ENCODE measurements around the gene TMEM196.
"Not testable (repeated sequence)": the region's sequence is repeated elsewhere in the genome, so short reads cannot be mapped to it uniquely, and the experiment has no call there.

TMEM196 gene

GRCh38 chr7:19705663-19706062 is 67.8 kb downstream of the TMEM196 start:
- no peak for ATAC-seq

GRCh38 chr7:19701471-19701870 is 71.9 kb downstream of the TMEM196 start:
- ATAC-seq, result no peak

GRCh38 chr7:19700936-19701335 is 72.5 kb downstream of the TMEM196 start:
- ATAC-seq, result no peak

- ATAC-seq, result no peak
Observed at GRCh38 chr7:19698331-19698730, 75.1 kb downstream of the TMEM196 start.

DNA sequence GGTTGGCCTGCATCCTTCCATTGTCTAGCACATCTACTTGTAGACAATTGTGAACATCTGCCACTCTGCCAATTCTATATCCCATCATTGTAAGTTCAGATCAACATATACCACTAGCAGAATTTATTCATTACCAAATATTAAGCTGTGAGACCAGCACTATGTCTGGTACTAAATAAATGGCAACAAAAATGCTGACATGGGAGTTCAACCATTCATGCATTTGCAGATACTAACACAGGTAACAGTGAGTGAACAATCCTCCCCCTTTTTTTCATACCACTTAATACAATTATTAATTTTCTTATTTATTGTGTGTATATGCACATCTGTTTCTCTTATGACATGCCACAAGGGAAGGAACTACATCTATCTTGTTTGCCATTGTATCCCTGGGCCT is 76.5 kb downstream of the TMEM196 start:
- ATAC-seq, result no peak

DNA sequence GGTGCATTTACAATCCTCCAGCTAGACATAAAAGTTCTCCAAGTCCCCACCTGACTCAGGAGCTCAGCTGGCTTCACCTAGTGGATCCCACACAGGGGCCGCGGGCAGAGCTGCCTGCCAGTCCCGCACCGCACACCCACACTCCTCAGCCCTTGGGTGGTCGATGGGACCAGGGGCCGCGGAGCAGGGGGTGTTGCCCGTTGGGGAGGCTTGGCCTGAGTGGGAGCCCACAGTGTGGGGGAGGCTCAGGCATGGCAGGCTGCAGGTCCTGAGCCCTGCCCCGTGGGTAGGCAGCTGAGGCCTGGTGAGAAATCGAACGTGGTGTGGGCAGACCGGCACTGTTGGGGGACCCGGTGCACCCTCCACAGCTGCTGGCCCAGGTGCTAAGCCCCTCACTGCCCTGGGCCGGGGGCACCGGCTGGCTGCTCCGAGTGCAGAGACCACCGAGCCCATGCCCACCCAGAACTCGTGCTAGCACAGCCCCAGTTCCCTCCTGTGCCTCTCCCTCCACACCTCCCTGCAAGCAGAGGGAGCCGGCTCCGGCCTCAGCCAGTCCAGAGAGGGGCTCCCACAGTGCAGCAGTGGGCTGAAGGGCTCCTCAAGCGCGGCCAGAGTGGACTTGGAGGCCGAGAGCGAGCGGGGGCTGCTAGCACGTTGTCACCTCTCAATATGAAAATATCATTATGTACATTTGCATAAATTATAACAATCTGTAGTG is 81.1 kb downstream of the TMEM196 start:
- ATAC-seq, result no peak

DNA sequence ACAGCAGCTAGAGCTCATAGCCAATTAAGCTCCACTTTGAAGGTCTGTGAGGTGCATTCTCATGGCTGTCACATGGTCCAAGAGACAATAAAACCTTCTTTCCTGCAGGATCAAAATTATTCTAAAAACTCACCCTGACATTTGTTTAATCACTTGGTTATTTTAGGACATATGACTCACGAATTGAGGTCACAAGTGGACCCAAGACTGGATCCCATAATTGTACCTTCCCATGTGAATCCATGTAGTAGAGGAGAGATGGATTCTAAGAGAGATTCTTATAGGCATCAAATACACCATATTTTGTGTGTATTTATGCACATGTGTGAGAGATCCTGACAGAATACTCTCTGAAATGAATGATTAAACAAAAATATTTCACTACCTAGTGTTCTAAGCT is 82.7 kb downstream of the TMEM196 start:
- ATAC-seq, result no peak

GRCh38 chr7:19689130-19689529 is 84.3 kb downstream of the TMEM196 start:
- ATAC-seq, result not testable (repeated sequence)

- no peak for ATAC-seq
Observed at GRCh38 chr7:19681596-19681995, 91.8 kb downstream of the TMEM196 start.

DNA sequence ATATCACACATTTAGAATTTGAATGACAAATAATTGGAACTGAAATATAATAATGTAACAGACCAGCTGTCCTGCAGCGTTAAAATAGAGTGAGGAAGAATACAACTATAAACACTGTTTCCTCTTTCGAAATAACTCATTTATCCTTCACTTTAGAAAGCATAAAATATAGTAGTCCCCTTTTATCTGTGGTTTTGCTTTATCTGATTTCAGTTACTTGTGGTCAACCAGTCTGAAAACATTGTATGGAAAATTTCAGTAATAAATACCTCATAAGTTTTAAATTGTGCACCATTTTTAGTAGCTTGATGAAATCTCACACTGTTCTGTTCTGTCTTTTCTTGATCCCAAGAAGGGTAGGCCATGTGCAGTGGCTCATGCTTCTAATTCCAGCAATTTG is 96.2 kb downstream of the TMEM196 start:
- no peak for ATAC-seq

- no peak for ATAC-seq
Observed at GRCh38 chr7:19675816-19676215, 97.6 kb downstream of the TMEM196 start.

- no peak for ATAC-seq
Observed at GRCh38 chr7:19674266-19674960, 99.0 kb downstream of the TMEM196 start.

GRCh38 chr7:19670806-19671205 is 102.6 kb downstream of the TMEM196 start:
- no peak for ATAC-seq

All from activated CD4-positive, CD25-positive, alpha-beta regulatory T cell treated with anti-CD3 and anti-CD28 coated beads, Interleukin-2, amount 50 U/mL, for 24 hours (primary cell).